MM.1S (cell line): ENCODE results near the gene PDE6D.

ENCODE experiments used
- EZH2 ChIP-seq: fragments of 300-600 bp; sonication (generic); optimal IDR thresholded peaks from 2 replicates; pipeline ENCODE3; 2017; ENCODE audit warnings: low read depth, mild to moderate bottlenecking, antibody characterized with exemption, low read length, mixed read lengths
- EZH2phosphoT487 ChIP-seq: fragments of 300-600 bp; sonication (generic); IDR thresholded peaks from 2 replicates; pipeline ENCODE4 v1.6.1; 2018; ENCODE audit warnings: antibody characterized with exemption, low read length
- TF ChIP-seq, protein P1 (sequence below): fragments of 300-600 bp; sonication (generic); IDR thresholded peaks from 2 replicates; pipeline ENCODE4 v1.5.1; 2016; ENCODE audit warnings: antibody characterized with exemption, low read length, mixed read lengths

DNA sequence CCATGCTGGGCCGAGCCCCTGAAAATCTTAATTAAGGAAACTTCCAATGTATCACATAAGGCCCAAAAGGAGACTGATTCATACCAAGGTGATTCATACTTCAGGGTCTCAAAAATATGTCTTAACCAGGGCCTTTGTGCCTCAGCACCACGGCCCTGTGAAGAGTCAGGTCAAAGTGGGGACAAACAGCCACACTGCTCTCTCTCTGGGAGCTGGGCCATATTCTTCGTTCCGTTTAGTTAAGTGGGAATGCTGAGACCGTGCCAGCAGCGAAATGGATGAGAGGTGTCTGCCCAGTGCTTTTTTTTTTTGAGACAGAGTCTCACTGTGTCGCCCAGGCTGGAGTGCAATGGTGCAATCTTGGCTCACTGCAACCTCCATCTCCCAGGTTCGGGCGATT, 82.1 kb downstream of the PDE6D start:
- TF ChIP-seq, protein P1, sequence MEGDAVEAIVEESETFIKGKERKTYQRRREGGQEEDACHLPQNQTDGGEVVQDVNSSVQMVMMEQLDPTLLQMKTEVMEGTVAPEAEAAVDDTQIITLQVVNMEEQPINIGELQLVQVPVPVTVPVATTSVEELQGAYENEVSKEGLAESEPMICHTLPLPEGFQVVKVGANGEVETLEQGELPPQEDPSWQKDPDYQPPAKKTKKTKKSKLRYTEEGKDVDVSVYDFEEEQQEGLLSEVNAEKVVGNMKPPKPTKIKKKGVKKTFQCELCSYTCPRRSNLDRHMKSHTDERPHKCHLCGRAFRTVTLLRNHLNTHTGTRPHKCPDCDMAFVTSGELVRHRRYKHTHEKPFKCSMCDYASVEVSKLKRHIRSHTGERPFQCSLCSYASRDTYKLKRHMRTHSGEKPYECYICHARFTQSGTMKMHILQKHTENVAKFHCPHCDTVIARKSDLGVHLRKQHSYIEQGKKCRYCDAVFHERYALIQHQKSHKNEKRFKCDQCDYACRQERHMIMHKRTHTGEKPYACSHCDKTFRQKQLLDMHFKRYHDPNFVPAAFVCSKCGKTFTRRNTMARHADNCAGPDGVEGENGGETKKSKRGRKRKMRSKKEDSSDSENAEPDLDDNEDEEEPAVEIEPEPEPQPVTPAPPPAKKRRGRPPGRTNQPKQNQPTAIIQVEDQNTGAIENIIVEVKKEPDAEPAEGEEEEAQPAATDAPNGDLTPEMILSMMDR = no peak
- TF ChIP-seq EZH2 (no peak), EZH2phosphoT487 (no peak)
